Gastrocnemius medialis (tissue), 4 donors: ENCODE data around the gene CORO1A. TPM values are rescaled to one million over a fixed set of nuclear protein-coding genes. Genes with fewer than 3 reads are reported as not detected.

Source experiments
- ATAC-seq, 2 donors: fragments of 150-250 bp; one replicate each; pipeline ENCODE4 v1.9.1; 2016
- DNase-seq, 2 donors: peaks; one replicate each; pipeline ENCODE4 v3.0.0-alpha.2; 2019
- H3K27ac ChIP-seq, 4 donors: fragments of 200-600 bp; sonication (generic); 1 replicate in 1 of 4; 2 replicates in 3 of 4; pipeline ENCODE4 v1.5.1; 2016 to 2018; ENCODE audit warnings: mild to moderate bottlenecking in 2 of 4, moderate library complexity in 1 of 4
- H3K27me3 ChIP-seq, 3 donors: fragments of 200-600 bp; sonication (generic) in 2 of 3; 1 replicate in 1 of 3; 2 replicates in 2 of 3; pipeline versions ENCODE4 v1.5.1 to v1.6.0; 2016 to 2019; ENCODE audit warnings: mild to moderate bottlenecking in 1 of 3, moderate library complexity in 1 of 3
- H3K36me3 ChIP-seq, 2 donors: fragments of 200-600 bp; sonication (generic) in 1 of 2; one replicate each; pipeline ENCODE4 v1.5.1; 2017 to 2018
- H3K4me1 ChIP-seq, 2 donors: fragments of 200-600 bp; sonication (generic) in 1 of 2; one replicate each; pipeline ENCODE4 v1.5.1; 2016 to 2017; ENCODE audit warnings: mild to moderate bottlenecking in 2 of 2
- H3K4me3 ChIP-seq, 4 donors: fragments of 200-600 bp; sonication (generic) in 3 of 4; 1 replicate in 1 of 4; 2 replicates in 3 of 4; pipeline ENCODE4 v1.5.1; 2016 to 2019; ENCODE audit warnings: mild to moderate bottlenecking in 2 of 4
- H3K9me3 ChIP-seq, 3 donors: fragments of 200-600 bp; sonication (generic) in 2 of 3; 1 replicate in 1 of 3; 2 replicates in 2 of 3; pipeline ENCODE4 v1.5.1; 2016 to 2019
- POLR2A ChIP-seq, 2 donors: fragments of 450-650 bp; IDR thresholded peaks; one replicate each; pipeline ENCODE4 v1.6.1; 2017; ENCODE audit warnings: antibody characterized with exemption in 2 of 2, mild to moderate bottlenecking in 2 of 2, moderate library complexity in 2 of 2
- in situ Hi-C, 4 donors: fragments of 200-750 bp; cut with MboI; loops; one replicate each; pipeline versions ENCODE4 v1.15.0 to v1.8.0; 2017; ENCODE audit warnings: low sequenced_read_pairs in 4 of 4
- intact Hi-C: fragments of 100-400 bp; cut with DNase I; formaldehyde crosslinking; loops from one replicate; pipeline ENCODE4 v1.15.1; 2023; ENCODE audit warnings: low total_unique reads
- total RNA-seq, 4 donors: library from RNA; depleted of rRNA; stranded (reverse); fragments of >200 nt; gene quantifications; one replicate each; pipeline versions ENCODE4 v1.1.0 to v1.2.3, GENCODE V29; 2016
- TF ChIP-seq, protein P1 (sequence below), 5 experiments: fragments of 450-650 bp in 3 of 5; fragments of 200-600 bp in 2 of 5; sonication (generic) in 2 of 5; IDR thresholded peaks in 4 of 5; conservative IDR thresholded peaks in 1 of 5; 1 replicate in 4 of 5; 2 replicates in 1 of 5; pipeline ENCODE4 v1.5.1; 2016 to 2019; ENCODE audit warnings: antibody characterized with exemption in 5 of 5, mild to moderate bottlenecking in 3 of 5, moderate library complexity in 3 of 5

CORO1A gene
- total RNA-seq: 1 to 10 TPM in 3 of 4 donors, under 1 TPM in 1; 0.44 to 8.9 (median 5.8) TPM

DNA sequence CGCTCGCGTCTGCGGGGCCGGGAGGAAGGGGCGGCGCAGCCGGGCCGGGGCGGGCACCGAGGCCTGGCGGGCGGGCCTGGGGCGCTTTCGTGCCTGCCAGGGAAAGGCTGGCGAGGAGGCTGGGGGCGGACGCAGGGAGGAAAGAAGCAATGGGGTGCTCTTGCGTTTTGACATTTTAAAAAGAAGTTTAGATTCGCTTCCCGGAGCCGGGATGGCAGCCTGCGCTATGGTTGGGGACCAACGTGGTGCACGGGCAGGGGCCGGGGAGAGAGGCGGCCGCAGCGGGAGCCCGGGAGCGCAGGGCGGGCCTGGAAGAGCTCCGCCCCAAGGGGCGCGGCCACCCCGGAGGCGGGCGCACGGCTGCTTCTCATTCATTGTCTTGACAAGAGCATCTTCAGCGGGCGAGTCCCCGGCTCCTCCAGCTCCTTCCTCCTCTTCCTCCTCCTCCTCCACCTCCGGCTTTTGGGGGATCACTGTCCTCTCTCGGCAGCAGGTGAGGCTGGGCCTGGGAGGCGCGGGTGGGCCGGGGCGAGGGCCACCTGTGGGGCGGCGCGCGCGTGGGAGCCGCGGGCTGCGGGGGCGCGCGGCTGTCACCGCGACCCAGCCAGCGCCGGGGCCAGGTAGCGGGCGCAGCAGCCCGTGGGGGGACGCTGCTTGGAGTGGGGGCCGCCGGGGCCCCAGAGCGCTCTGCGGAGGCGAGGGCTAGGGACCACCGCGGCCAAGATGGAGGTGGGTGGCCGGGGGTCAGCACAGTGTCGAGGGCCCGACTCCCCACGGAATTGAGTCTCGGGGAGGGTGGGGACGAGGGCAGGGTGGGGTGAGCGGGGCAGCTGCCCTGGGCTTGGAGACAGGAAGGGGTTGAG, at the start of gene CORO1A:
Gene CORO1A (plus strand): TSS at position 370 of the 863 bp plus-strand sequence. CDS start 1,608 bp downstream, outside the sequence.
- Histone ChIP-seq H3K36me3 (no peaks in the 10 kb centered on the region), H3K9me3 (no peaks in the 10 kb centered on the region), H3K27ac (peak within 1 kb of the TSS; percentile 45 to 75 (median 58)), H3K4me3 (peak within 1 kb of the TSS; percentile 55 to 74 (median 59)), H3K27me3 (no peaks in the 10 kb centered on the region), H3K4me1 (peaks cover 3 to 7% of the 10 kb centered on the region in 2 donors)
- DNase-seq: peak; percentile 72 to 75
- in situ Hi-C loops (loop anchor here in 1 of 4 donors (10.0 kb wide), 2 partner anchors 79 to 139 kb away; no protein-coding TSS in a partner anchor), intact Hi-C loops (no loop called here)
- peak; percentile 9 to 23 for TF ChIP-seq POLR2A (IDR thresholded peaks at IDR 0.05)
- TF ChIP-seq, protein P1, sequence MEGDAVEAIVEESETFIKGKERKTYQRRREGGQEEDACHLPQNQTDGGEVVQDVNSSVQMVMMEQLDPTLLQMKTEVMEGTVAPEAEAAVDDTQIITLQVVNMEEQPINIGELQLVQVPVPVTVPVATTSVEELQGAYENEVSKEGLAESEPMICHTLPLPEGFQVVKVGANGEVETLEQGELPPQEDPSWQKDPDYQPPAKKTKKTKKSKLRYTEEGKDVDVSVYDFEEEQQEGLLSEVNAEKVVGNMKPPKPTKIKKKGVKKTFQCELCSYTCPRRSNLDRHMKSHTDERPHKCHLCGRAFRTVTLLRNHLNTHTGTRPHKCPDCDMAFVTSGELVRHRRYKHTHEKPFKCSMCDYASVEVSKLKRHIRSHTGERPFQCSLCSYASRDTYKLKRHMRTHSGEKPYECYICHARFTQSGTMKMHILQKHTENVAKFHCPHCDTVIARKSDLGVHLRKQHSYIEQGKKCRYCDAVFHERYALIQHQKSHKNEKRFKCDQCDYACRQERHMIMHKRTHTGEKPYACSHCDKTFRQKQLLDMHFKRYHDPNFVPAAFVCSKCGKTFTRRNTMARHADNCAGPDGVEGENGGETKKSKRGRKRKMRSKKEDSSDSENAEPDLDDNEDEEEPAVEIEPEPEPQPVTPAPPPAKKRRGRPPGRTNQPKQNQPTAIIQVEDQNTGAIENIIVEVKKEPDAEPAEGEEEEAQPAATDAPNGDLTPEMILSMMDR (IDR thresholded peaks at IDR 0.05 in 4 of 5, conservative IDR thresholded peaks at IDR 0.05 in 1 of 5): no peak
- peak; percentile 83 to 88 for ATAC-seq

DNA sequence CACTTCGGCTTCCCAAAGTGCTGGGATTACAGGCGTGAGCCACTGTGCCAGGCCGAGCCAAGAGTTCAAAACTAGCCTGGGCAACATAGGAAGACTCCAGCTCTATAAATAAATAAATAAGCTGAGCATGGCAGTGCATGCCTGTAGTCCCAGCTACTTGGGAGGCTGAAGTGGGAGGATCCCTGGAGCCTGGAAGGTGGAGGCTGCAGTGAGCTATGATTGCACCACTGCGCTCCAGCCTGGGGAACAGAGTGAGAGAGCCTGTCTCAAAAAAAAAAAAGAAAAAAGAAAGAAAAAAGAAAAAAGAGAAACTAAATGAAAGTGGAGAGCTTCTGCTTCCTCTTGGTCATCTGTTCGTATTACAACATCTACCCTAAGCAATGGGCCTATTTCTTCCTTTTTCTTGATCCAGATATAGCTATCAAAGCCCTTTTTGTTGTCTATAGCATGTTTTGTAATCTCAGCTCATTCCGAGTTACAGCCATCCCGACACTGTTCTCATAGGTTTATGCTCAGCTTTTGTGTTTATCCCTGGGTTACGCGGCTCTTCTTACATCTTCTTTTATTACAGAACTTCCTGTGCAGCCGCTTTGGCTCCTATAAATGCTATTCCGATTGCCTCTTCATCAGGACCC, 46.3 kb upstream of the CORO1A start:
- intact Hi-C loops: no loop called here
- DNase-seq: no peak
- Histone ChIP-seq H3K27ac (no peak overlapping the region), H3K27me3 (no peaks in the 10 kb centered on the region), H3K9me3 (no peaks in the 10 kb centered on the region), H3K4me3 (no peak overlapping the region), H3K4me1 (no peaks in the 10 kb centered on the region), H3K36me3 (no peaks in the 10 kb centered on the region)
- no peak for ATAC-seq
- in situ Hi-C loops: no loop called here
- no peak for TF ChIP-seq POLR2A (IDR thresholded peaks at IDR 0.05)
- TF ChIP-seq, protein P1 (IDR thresholded peaks at IDR 0.05 in 4 of 5, conservative IDR thresholded peaks at IDR 0.05 in 1 of 5): no peak

DNA sequence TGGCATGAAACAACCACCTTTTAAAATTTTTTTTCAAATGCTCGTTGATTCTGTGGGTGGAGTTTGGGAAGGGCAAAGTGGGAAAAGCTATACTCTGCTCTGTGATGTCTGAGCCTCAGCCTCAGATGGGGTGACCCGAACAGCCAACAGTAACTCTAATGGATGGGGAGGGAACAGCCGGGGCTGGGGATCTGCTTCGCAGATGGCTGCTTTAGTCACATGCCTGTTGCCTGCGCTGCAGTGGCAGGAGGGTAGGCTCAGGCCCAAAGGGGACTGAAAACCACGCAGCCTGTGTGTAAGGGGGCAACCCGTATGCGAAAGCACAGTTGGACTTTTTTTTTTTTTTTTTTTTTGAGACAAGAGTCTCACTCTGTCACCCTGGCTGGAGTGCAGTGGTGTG, 45.5 kb upstream of the CORO1A start:
- no peaks in the 10 kb centered on the region for H3K4me1 ChIP-seq
- no peaks in the 10 kb centered on the region for H3K9me3 ChIP-seq
- no peak for TF ChIP-seq POLR2A (IDR thresholded peaks at IDR 0.05)
- TF ChIP-seq, protein P1 (IDR thresholded peaks at IDR 0.05 in 4 of 5, conservative IDR thresholded peaks at IDR 0.05 in 1 of 5): no peak
- in situ Hi-C loops: no loop called here
- no peaks in the 10 kb centered on the region for H3K36me3 ChIP-seq
- no peaks in the 10 kb centered on the region for H3K27me3 ChIP-seq
- DNase-seq (no peak), ATAC-seq (no peak)
- no peak overlapping the region for H3K27ac ChIP-seq
- H3K4me3 ChIP-seq: no peak overlapping the region
- intact Hi-C loops: no loop called here

DNA sequence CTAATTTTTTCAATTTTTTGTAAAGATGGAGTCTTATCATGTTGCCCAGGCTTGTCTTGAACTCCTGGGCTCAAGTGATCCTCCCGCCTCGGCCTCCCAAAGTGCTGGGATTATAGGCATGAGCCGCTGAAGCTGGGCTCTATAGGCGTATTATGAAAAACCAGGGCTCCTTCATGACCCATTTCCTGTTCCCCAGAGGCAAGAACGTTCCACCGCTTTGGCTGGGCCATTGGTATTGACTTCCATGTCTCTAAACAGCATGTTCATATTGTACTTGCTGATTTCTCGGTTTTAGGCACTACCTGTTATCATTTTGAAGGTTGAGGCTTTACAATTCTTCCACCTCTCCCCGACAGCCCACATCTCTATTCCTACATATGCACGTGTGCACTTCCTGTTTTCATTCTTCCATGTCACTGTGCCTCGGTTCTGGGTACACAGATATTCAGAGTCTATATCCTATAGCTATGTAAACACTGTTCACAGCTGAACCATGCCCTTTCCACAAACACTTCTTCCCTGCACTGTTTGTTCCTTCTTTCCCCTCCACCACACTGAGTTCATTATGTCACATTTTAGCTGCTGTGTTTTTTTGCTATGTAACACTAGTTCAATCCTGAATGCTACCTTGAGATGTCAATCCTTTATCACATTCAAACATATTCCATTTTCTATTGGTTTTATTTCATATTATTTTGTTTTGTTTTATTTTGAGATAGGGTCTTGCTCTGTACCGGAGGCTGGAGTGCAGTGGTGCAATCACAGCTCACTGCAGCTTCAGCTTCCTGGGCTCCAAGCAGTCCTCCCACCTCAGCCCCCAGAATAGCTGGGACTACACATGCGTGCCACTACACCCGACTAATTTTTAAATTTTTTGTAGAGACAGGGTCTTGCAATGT, 43.6 kb upstream of the CORO1A start:
- intact Hi-C loops (no loop called here), in situ Hi-C loops (no loop called here)
- Histone ChIP-seq H3K4me1 (no peaks in the 10 kb centered on the region), H3K27me3 (no peaks in the 10 kb centered on the region), H3K36me3 (no peaks in the 10 kb centered on the region), H3K4me3 (no peak overlapping the region), H3K9me3 (no peaks in the 10 kb centered on the region), H3K27ac (no peak overlapping the region)
- TF ChIP-seq, protein P1 (IDR thresholded peaks at IDR 0.05 in 4 of 5, conservative IDR thresholded peaks at IDR 0.05 in 1 of 5): no peak
- TF ChIP-seq POLR2A (IDR thresholded peaks at IDR 0.05): no peak
- DNase-seq (no peak), ATAC-seq (no peak)
